Erythroblast (primary cell): ENCODE measurements around the gene DGKH.

Experiments
- GATA1 ChIP-seq: IDR thresholded peaks from 2 replicates; pipeline ENCODE4 v1.6.1; 2011; ENCODE audit warnings: low read depth, mild to moderate bottlenecking, control low read depth, low read length, moderate library complexity
- POLR2A ChIP-seq: IDR thresholded peaks from 2 replicates; pipeline ENCODE4 v1.6.1; 2011; ENCODE audit warnings: mild to moderate bottlenecking, low read length

- TF ChIP-seq POLR2A (no peak), GATA1 (no peak)
Observed at GRCh38 chr13:42151781-42152180, 103.3 kb downstream of the DGKH start.
